Left ventricle myocardium inferior (tissue), 1 donor: ENCODE data around the gene CAPN2. TPM values are rescaled to one million over a fixed set of nuclear protein-coding genes. Genes with fewer than 3 reads are reported as not detected.
"Not testable (repeated sequence)": the region's sequence is repeated elsewhere in the genome, so short reads cannot be mapped to it uniquely, and the experiment has no call there.

ENCODE experiments used
- DNase-seq: peaks from one replicate; pipeline ENCODE4 v3.0.0-alpha.2; 2020
- H3K27ac ChIP-seq: fragments of 200-600 bp; replicated peaks from 2 replicates; pipeline ENCODE4 v1.8.0; 2021
- H3K27me3 ChIP-seq: fragments of 200-600 bp; 2 replicates; pipeline ENCODE4 v1.8.0; 2021; ENCODE audit warnings: low read depth
- H3K36me3 ChIP-seq: fragments of 200-600 bp; 2 replicates; pipeline ENCODE4 v1.8.0; 2021
- H3K4me1 ChIP-seq: fragments of 200-600 bp; 2 replicates; pipeline ENCODE4 v1.8.0; 2021
- H3K4me3 ChIP-seq: fragments of 200-600 bp; 2 replicates; pipeline ENCODE4 v1.8.0; 2021; ENCODE audit warnings: mild to moderate bottlenecking, moderate library complexity
- H3K9me3 ChIP-seq: fragments of 200-600 bp; replicated peaks from 2 replicates; pipeline ENCODE4 v1.8.0; 2021
- CTCF ChIP-seq: fragments of 200-600 bp; IDR thresholded peaks from 2 replicates; pipeline ENCODE4 v1.8.0; 2021; ENCODE audit warnings: antibody characterized with exemption, mild to moderate bottlenecking, borderline replicate concordance
- intact Hi-C: fragments of 100-400 bp; cut with micrococcal nuclease; formaldehyde crosslinking; loops from one replicate; pipeline ENCODE4 v1.11.0; 2022
- total RNA-seq: library from RNA; stranded (reverse); fragmentation: NEBNext Ultra II Directional; extraction: Animal tissue kit (Norgen Biotek cat#: 25700); gene quantifications from one replicate; pipeline ENCODE4 v1.2.1, GENCODE V29; 2021
- donor health status: DM: no; HTN: yes; CAD: no; lungs with severe emphysema.

The CAPN2 gene
- total RNA-seq, 1 donor from 2014 or later = 65.3 TPM

GRCh38 chr1:223811634-223812101 is 99.3 kb downstream of the CAPN2 start:
- intact Hi-C loops = no loop called here
- no peak for DNase-seq
- peaks cover 3% of the 10 kb centered on the region for H3K9me3 ChIP-seq
- H3K36me3 ChIP-seq = peaks cover 49% of the 10 kb centered on the region
- peaks cover 22% of the 10 kb centered on the region for H3K4me1 ChIP-seq
- H3K4me3 ChIP-seq = no peak overlapping the region
- peak; percentile 65 for TF ChIP-seq CTCF
- H3K27me3 ChIP-seq = no peaks in the 10 kb centered on the region
- no peak overlapping the region for H3K27ac ChIP-seq

DNA sequence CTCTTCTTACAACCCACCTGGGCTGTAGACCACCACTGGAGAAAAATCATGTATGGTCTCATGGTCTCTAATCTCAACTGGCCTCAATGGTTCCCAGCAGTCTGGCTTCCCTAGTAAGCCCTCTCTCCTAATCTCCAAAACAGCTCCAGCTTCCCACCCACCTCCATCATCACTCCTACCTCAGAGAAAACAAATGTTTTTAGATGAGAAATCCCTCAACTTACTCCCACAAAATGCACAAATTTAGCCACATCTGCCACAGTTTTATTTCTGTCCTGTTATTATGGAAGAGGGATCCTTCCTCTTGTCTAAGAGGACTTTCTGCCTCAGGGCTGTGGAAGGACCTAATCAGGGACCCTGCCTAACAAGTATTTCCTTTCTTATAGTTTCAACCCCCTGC is 101.3 kb downstream of the CAPN2 start:
- Histone ChIP-seq H3K4me3 (no peak overlapping the region), H3K4me1 (peaks cover 19% of the 10 kb centered on the region), H3K27me3 (no peaks in the 10 kb centered on the region), H3K27ac (no peak overlapping the region), H3K36me3 (peaks cover 42% of the 10 kb centered on the region), H3K9me3 (no peaks in the 10 kb centered on the region)
- no peak for DNase-seq
- no peak for TF ChIP-seq CTCF
- intact Hi-C loops = no loop called here

- peaks cover 30% of the 10 kb centered on the region for H3K4me1 ChIP-seq
- peaks cover 26% of the 10 kb centered on the region for H3K36me3 ChIP-seq
- DNase-seq = no peak
- intact Hi-C loops = no loop called here
- H3K4me3 ChIP-seq = no peak overlapping the region
- no peaks in the 10 kb centered on the region for H3K27me3 ChIP-seq
- no peaks in the 10 kb centered on the region for H3K9me3 ChIP-seq
- no peak for TF ChIP-seq CTCF
- no peak overlapping the region for H3K27ac ChIP-seq
Measured at GRCh38 chr1:223815020-223815853, 102.9 kb downstream of the CAPN2 start.

DNA sequence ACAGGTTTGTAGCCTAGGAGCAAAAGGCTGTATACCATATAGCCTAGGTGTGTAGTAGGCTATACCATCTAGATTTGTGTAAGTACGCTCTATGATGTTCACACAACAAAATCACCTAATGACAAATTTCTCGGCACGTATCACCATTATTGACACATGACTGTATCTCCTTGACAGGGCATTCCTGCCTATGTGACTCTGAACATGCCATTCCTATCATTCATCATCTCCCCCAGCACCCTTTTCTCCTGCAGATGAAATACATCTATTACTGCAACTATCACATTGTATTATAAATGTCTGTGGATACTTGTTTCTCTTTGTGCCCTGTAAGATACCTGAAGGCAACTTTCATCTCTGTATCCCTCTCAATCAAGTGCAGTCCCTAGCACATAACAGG is 103.5 kb downstream of the CAPN2 start:
- H3K4me3 ChIP-seq = no peak overlapping the region
- no peaks in the 10 kb centered on the region for H3K9me3 ChIP-seq
- no peak for DNase-seq
- H3K27ac ChIP-seq = no peak overlapping the region
- no peak for TF ChIP-seq CTCF
- H3K36me3 ChIP-seq = peaks cover 22% of the 10 kb centered on the region
- no peaks in the 10 kb centered on the region for H3K27me3 ChIP-seq
- H3K4me1 ChIP-seq = peaks cover 36% of the 10 kb centered on the region
- intact Hi-C loops = no loop called here

DNA sequence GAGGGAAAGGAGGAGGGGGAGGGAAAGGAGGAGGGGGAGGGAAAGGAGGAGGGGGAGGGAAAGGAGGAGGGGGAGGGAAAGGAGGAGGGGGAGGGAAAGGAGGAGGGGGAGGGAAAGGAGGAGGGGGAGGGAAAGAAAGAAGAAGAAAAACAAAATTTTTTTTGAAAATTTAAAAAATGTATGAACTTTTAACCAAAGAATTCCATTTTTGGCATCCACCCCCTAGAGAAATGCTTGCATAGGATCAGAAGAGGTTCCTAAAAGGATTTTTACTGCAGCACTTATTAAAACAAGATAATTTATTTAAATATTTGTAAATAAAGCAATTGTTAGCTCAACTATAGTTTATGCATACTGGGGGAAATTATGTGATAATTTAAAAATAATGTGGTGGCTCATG is 104.9 kb downstream of the CAPN2 start:
- peaks cover 42% of the 10 kb centered on the region for H3K4me1 ChIP-seq

GRCh38 chr1:223819730-223820514 is 107.6 kb downstream of the CAPN2 start:
- H3K36me3 ChIP-seq = no peaks in the 10 kb centered on the region
- intact Hi-C loops = no loop called here
- H3K4me3 ChIP-seq = no peak overlapping the region
- no peak for TF ChIP-seq CTCF
- no peak for DNase-seq
- no peaks in the 10 kb centered on the region for H3K9me3 ChIP-seq
- peaks cover 53% of the 10 kb centered on the region for H3K4me1 ChIP-seq
- no peaks in the 10 kb centered on the region for H3K27me3 ChIP-seq
- peak overlapping the region; percentile 65 for H3K27ac ChIP-seq

More for the DNA sequence above, 104.9 kb downstream of the CAPN2 start:
- H3K4me3 ChIP-seq, DNase-seq, H3K27me3 ChIP-seq, H3K27ac ChIP-seq, H3K9me3 ChIP-seq, intact Hi-C loops: not testable (repeated sequence)
- peaks cover 19% of the 10 kb centered on the region for H3K36me3 ChIP-seq
